Activated CD8-positive, alpha-beta memory T cell treated with anti-CD3 and anti-CD28 coated beads for 24 hours (primary cell): ENCODE measurements around the gene LRRC3C.
"Not testable (repeated sequence)": the region's sequence is repeated elsewhere in the genome, so short reads cannot be mapped to it uniquely, and the experiment has no call there.

ENCODE experiments used
- DNase-seq: peaks from one replicate; pipeline ENCODE4 v3.0.0-alpha.2; 2020

The LRRC3C gene, protein sequence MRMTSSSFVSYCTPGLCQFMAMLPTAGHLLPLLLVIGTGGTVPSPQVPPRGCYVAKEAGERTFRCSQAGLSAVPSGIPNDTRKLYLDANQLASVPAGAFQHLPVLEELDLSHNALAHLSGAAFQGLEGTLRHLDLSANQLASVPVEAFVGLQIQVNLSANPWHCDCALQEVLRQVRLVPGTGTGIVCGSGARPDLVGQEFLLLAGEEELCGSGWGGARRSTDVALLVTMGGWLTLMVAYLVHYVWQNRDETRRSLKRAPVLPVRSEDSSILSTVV

DNA sequence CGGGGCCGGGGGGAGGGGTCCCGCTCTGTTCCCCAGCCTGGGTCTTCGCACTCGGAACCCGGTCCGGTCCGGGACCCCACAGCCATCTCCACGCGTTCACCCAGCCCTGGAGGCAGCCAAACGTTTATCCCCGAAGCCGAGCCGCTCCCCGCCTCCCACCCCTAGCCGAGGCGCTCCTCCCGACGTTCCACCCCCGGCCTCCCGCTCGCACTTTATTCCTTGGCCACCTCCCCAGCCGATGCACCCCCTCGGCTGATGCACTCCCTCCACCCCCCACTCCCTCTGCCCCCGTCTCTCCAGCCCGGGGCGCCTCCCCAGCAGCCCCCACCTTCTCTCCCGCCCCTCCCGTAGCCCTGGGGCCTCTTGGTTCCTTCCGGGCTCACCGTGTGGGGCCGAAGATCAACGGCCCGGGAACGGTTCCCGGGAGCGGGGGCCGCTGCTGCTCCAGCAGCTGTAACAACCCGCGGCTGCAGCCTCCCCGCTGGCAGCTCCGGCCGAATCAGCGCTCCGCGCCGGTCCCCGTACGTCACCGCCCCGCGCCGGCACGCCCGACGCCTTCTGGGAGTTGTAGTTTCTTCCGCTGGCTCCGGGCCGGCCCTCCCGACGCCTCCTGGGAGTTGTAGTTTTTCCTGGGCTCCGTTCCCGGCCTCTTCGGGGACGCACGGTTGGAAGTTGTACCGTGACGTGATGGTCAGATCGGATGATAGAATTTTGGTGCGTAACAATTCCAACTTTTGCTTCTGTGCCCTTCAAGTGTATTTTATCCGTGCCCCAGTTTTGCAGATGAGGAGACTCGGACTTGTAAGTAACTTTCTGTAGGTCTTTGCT, at the start of gene LRRC3C, which contains the start of gene ORMDL3:
Gene LRRC3C, plus strand, starts transcription at position 632 of the 828 bp plus-strand sequence. CDS start 13,792 bp downstream, outside the sequence.
Gene ORMDL3, minus strand, starts transcription at position 501 of the 828 bp plus-strand sequence. CDS start 3,398 bp downstream, outside the sequence.
- DNase-seq, result peak; percentile 96

DNA sequence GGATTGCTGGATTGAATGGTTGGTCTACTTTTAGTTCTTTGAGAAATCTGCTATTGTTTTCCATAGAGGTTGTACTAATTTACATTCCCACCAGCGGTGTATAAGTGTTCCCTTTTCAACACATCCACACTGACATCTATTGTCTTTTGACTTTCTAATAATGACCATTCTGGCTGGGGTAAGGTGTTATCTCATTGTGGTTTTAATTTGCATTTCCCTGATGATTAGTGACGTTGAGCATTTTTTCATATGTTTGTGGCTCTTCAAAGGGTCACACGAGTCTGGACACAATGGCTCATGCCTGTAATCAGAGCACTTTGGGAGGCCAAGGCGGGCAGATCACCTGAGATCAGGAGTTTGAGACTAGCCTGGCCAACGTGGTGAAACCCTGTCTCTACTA, 41.4 kb upstream of the LRRC3C start:
- not testable (repeated sequence) for DNase-seq

DNA sequence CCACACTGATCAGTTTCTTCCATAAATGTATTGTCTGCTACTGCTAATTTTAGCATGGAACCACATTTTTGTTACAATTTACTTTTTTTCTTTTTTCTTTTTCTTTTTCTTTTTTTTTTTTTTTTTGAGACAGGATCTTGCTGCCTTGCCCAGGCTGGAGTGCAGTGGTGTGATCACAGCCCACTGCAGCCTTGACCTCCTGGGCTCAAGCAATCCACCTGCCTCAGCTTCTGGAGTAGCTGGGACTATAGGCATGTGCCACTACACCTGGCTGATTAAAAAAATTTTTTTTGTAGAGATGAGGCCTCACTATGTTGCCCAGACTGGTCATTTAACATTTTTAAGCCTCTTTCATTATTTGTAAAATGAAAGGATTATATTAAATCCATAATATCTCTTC, 40.5 kb upstream of the LRRC3C start:
- no peak for DNase-seq

DNA sequence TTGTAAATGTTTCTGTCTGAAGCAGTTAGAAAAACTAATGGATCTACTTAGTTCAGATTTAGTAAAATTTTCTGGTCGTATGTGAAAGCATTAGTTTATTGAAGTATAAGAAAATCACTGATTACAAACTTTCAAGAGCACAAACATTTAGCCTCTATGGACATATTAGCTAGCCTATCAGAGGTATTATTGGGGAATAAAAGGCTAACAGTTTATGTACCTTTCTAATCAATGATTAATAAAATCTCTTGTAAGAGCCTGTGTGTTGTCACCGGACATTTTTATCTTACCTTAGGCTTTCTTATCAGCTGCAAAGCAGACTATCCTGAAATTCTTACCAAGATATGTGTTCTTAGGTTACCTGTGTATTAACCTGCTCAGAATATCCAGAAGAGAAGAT, 38.3 kb upstream of the LRRC3C start:
- no peak for DNase-seq

DNA sequence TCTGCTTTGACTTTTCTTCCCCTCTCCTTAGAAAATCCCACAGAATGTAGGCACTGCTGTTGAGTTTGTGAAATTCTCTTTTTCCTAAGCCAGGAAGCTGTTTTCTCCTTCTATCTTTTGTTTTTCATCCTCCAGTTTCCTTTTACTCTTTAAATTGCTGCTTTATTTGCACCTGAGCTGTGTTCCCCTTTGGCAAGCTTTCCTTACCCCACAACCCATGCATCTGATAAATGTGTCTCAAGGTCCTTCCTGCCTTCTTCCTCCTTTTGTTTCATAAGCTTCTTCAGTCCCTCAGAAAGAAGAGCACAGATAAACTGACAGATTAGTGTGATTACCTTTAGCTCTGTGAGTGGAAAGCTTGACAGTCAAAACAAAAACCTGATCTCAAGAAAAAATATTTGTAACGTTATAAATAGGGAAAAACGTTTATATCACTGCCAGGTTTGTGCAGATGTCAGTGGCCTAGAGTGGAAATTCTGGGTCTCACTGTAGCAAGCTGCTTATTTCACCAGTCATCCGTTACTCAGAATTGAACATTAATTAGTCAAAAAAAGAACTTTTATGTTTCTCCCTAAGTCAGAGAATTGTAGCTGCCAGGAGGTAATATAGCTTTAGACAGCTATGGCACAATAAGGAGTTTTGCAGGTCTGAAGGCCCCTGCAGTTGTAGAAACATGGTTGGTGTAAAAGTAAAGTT, 32.7 kb upstream of the LRRC3C start:
- no peak for DNase-seq

DNA sequence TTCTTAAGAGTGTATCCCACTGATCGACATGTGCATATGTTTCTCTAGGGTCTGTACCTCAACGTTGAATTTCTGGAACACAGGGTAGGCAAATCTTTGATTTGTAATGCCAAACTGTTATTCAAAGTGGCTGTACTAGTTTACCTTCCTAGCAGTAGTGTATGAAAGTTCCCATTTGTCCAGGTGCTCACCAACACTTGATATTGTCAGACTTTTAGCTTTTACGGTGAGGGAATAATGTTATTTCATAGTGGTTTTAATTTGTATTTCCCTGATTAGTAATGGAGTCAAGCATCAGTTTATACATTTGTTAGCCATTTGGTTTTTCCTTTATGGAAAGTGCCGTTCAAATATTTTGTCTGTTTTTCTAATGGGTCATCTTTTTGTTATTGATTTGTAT, 29.4 kb upstream of the LRRC3C start:
- DNase-seq, result no peak

DNA sequence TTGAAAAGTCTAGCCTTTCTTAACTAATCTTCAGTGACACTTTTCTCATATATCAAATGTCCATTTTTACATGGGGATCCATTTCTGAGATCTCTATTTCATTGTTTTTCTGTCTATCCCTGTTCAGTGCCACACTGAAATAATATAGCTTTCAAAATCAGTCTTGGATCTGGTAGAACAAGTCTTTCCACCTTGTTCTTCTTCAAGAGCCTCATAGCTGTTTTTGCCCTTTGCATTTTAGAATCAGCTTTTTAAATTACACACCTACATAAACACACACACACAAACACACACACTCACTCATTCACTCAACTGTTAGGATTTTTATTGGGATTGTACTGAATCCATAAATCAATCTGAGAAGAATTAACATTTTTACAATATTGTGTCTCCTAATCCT, 28.3 kb upstream of the LRRC3C start:
- no peak for DNase-seq

DNA sequence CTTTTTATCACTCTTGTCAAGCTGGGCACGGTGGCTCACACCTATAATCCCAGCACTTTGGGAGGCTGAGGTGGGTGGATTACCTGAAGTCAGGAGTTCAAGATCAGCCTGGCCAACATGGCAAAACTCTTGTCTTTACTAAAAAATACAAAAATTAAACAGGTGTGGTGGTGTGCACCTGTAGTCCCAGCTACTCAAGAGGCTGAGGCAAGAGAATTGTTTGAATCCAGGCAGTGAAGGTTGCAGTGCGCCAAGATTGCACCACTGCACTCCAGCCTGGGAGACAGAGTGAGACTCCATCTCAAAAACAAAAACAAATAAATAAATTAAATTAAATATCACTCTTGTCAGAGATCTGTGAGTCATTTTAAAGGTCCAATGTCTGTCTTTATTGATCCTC, 25.5 kb upstream of the LRRC3C start:
- DNase-seq, result not testable (repeated sequence)

DNA sequence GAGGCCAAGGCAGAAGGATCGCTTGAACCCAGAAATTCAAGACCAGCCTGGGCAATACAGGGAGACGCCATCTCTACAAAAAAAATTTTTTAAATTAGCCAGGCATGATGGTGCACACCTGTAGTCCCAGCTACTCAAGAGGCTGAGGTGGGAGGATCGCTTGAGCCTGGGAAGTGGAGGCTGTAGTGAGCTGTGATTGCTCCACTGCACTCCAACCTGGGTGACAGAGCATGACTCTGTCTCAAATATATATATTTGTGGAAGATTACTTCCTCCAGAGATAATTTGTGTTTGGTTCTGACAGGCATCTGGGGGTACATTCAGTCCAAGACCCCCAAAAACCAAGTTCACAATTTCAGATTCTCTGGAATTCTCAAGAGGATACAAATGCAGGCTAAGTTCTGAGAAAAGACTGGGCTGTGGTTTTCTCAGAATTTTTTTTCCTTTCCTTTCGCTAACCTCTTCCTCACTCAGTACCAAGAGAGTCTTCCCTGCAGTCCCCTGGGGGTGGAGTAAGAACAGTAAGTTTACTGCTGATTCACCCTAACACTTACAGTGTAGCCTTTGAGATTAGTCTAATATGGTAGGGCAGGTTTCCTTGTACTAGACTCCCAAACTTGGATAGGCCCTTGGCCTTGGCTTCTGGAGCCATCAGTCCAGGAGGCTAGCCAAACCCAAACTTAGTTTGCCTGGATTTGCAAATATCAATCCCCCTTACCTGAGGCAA, 24.2 kb upstream of the LRRC3C start:
- DNase-seq, result peak; percentile 54

DNA sequence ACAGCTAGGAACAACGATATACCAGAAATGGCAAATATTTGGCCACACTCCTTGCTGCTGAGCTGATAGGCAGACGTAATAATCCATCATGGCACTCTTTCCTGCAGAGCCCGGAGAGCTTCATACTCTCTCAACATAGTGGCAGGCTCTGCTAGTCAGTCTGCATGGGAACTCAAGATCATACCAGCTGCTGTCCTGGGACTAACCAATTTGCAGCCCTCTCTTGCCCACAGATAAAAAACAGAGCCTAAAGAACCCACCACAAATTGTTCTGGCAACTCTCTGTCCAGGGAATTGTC, 22.6 kb upstream of the LRRC3C start:
- DNase-seq, result no peak

DNA sequence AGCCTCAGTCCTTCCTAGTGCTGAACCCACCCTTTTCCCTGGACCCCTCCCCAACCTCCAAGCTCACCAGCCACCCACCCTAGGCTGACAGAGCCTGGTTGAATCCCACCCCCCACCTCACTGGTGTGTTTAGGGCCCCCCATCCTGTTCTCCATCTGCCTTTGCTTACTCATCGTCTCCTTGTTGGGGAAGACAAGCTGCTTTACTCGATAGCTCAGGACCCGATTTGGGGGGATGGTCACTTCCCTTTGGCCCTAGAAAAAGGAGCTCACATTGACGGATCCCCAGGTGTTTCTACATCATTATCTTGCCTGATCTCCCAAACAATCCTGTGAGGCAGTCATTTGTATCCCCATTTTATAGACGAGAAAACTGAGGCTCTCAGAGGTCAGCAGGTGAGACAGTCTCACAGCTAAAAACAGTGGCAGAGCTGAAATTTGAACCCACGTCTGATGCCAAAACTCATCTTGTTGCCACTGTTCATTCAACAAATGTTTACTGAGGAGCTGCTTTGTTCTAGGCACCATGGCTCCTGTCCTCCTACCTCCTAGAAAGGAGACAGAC, 18.7 kb upstream of the LRRC3C start:
- no peak for DNase-seq

DNA sequence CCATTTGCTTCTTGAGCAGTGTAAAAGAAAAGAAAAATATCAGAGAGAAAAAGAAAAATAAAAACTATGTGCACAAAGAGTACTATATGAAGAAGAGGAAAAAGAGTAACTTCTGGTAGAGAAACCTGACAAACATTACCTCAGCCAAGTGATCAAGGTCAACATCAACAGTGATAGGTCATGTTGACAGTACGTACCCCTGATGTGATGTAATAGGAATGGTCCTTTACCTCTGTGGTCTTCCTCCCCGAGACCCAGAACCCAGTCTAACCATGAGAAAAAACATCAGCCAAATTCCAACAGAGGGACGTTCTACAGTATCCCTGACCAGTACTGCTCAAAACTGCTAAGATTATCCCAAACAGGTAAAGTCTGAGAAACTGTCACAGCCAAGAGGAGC, 13.5 kb upstream of the LRRC3C start:
- no peak for DNase-seq

DNA sequence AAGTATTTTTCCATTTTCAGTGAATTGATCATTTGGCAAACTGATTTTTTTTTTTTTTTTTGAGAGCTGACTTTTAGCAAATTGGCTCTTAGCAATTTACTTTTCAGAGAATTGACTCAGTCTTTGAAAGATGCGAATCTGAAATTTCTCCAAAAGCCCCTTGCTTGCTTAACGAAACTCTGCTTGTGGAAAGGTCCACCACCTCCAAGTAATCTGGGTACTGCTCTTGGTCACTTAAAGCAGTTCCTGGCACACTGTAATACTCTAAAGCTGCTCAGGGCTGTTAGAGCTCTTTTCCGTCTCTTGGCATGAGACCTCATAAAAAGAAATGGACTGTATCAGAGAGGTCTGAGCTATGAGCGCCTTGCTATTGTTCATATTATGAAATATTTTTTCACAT, 12.0 kb upstream of the LRRC3C start:
- no peak for DNase-seq

DNA sequence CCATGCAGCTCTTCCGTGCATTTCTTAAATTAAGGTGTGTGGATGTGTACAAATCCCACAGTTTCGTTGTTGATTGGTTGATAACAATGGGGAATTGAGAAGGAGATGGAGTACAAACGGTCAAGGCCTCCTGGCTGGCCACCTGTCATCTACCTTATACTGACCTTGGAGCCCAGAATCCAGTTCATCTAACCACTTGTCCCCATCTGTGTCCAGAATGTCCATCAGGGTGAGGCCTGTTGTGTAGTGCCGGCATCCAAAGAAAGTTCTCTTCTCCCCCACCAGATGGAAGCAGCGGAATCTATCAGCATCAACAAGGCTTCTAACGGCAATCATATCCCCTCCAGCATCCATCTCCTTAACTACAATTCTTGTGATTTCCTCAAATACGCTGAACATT, 10.6 kb upstream of the LRRC3C start:
- DNase-seq, result no peak

DNA sequence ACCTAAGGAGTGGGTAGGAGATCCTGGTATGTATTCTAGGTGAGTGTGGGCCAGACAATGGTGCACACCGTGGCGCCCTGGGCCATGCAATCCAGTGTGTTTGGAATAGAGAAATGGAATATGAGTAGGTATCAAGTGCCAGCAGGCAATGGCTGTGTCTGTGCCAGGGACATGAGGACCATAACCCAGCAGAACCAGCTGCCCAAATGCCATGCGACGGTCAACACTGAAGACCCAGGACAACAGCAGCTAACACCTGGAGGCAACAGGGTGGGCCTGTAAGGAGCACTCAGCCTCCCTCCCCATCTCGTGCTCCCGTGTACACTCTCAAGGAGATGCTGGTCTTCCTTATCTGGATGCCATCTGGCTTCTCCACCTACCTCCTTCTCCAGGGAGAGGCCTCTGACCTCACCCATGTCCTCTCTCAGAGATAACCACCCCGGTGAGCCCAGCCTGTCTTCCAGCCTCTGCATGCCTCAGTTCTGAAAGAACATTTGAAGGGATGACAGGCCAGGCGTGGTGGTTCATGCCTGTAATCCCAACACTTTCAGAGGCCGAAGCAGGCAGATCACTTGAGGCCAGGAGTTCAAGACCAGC, 8.3 kb upstream of the LRRC3C start:
- DNase-seq, result no peak

DNA sequence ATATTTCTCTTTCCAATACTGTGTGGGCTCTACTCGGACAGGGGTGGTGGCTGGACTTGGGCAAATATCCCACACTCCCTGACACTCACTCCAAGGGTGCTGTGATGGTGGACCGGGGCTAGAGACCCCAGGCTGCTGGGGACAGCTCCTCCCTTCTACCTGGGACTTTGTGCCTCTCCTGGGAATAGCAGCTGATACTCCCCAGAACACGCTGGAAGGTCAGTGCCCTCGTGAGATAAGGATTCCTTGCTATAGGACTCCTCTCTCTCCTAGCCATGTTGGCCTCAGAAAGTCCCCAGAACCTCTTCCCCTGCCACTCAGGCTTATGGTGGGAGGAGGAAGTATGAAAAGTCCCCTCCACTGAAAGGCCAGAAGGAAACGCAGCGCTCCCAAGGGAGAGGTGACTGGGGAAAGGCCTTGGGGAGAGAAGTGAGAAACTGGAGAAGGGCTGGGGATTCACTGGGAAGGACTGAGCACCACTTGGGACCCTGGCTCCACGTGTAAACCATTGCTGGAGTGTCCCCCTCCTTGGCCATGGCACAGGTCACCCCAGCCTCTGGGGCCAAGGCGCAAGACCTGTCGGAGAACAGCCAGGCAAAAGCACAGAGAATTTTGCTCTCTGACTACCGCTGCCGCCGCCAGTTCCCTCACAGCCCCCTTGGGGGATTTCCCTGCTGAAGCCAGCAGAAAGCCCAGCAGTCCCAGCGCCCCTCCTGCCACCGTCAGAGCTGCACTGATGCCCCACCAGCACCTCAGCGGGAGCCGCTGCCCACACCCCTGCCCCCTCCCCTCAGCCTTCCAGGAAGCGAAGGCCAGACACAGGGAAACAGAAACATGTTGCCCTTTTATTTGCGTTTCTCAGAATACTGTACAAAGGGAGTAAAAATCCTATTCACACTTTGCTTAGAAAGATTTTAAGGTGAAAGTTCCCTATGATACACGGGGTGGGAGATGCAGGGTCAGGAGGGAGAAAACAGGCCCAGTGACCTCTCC, 7.0 kb upstream of the LRRC3C start:
- peak; percentile 84 for DNase-seq

DNA sequence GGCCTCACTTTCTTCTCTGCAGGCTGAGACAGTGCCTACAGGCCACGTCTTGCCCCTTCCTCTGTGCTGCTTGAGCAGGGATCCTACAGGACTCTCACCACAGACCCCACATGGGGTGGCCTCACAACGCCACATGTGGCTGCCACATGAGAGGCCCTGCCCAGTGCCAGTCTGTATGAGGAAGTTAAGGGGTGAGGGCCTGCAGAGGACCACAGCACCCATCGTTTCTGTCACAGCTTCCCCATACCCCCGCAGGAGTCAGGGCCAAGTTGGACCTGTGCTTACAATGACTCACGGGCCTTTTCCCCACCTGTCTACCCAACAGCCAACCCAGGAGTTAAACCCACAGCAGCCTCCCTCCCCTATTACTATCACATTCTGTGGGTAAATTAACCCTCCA, 6.2 kb upstream of the LRRC3C start:
- peak; percentile 76 for DNase-seq

DNA sequence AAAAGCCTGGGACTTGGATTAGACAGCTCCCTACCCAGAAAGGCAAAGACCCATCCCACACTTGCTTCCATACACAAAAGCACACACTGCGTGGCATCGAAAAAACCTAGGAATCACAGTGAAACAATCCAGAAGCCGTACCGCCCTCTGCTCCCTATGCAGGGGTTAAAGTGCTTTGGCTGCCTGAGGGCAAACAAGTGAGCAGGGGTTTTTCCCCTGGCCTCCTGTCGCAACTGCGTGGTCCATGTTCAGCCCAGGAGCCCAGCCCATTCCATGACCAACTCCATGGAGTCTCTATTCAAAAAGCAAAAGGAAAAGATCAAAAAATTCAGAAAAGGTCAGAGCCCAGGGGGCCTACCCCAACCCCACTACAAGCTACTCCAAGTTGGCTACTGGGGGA, 5.5 kb upstream of the LRRC3C start:
- no peak for DNase-seq

DNA sequence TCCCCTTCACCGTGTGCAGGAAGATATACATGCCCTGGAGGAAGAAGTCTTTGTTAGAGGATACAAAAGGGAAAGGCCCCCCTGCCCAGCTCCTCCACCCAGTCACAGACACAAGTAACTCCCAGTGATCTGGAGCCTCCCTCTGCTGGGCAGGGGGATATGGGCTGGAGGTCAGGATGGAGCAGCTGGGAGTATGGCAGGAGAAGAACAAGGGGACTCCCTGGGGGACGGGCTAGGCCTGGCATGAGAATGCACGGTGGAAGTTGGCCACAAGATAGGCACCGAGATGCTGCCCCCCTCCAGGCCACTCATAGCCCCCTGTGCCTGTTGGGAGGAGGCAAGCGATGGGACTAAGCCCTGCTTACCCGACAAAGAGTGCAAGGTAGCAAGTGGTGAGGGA, 4.3 kb upstream of the LRRC3C start:
- no peak for DNase-seq

DNA sequence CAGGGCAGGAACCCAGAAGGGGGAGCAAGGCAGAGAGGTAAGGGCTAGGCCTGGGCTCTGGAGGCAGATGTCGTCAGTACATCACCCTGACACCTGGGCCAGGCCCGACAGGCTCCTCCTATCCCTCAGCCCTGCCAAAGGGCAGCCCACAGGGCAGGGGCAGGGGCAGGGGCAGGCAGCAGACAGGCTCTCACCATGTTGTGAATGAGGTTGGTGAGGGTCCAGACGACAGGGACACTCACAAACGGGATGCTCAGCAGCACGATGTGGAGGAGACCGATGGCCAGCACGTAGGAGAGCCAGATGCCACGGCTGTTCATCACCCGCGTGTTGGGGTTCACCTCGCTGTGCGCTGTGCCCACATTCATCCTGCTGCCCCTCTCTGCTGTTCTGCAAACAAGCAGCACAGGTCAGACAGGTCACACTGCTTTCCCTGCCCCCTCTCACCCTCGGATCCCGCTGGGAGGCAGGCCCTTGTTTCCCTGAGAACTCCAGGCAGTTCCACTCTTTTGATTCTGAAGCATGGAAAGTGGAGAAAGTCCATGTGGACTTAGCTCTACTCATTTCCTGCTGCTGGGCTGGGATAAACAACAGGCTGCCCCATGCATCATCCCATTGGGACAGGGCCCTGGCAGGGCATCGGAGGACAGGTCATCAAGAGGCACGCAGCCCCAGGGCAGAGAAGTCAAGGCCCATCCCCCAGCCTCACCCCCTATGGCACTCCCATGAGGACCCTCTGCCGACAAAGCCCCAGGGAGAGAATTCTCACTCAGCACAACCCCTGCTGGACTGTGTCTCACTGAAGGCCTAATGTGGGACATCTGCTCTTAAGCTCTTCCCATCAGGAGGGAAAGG, 3.5 kb upstream of the LRRC3C start:
- DNase-seq, result no peak
